H1 (cell line): Measurements from ENCODE around the gene NOTCH2. TPM values are rescaled to one million over a fixed set of nuclear protein-coding genes. Genes with fewer than 3 reads are reported as not detected.

Experiments
- CTCF ChIA-PET: fragments of 300-600 bp; sonication (Branson Sonifier 250); formaldehyde crosslinking; loops from one replicate; lab custom pipeline; 2021; ENCODE audit not compliant: partially characterized antibody; lab: Charles Lee
- POLR2A ChIA-PET: fragments of 300-600 bp; sonication (Branson Sonifier 250); formaldehyde crosslinking; loops from one replicate; lab custom pipeline; 2021; ENCODE audit warnings: inconsistent platforms; ENCODE audit not compliant: partially characterized antibody; lab: Charles Lee
- DNase-seq, 2 experiments: peaks; one replicate each; pipeline versions ENCODE4 v3.0.0 to v3.0.0-alpha.2; 2010 to 2022; ENCODE audit warnings: low spot score in 2 of 2, low read depth in 1 of 2, mixed read lengths in 1 of 2
- FAIRE-seq: peaks from 2 replicates; lab custom pipeline; 2011; peaks lifted over from hg19 to GRCh38; lab: Jason Lieb, UNC
- H2AFZ ChIP-seq: 2 replicates; pipeline ENCODE4 v1.8.1; 2012; ENCODE audit warnings: low read length, inconsistent platforms
- H2AK5ac ChIP-seq: 2 replicates; pipeline ENCODE4 v1.6.1; 2013; ENCODE audit warnings: low read depth, low read length
- H2BK120ac ChIP-seq: replicated peaks from 2 replicates; pipeline ENCODE3; 2013; ENCODE audit warnings: low read depth, low read length, inconsistent platforms
- H2BK12ac ChIP-seq: 2 replicates; pipeline ENCODE4 v1.6.1; 2013; ENCODE audit warnings: low read depth, low read length
- H2BK15ac ChIP-seq: 2 replicates; pipeline ENCODE4 v1.6.1; 2013; ENCODE audit warnings: low read length
- H2BK20ac ChIP-seq: 2 replicates; pipeline ENCODE4 v1.6.1; 2013; ENCODE audit warnings: low read length
- H2BK5ac ChIP-seq: 2 replicates; pipeline ENCODE4 v1.6.1; 2013; ENCODE audit warnings: low read depth, low read length
- H3K14ac ChIP-seq: 2 replicates; pipeline ENCODE4 v1.6.1; 2013; ENCODE audit warnings: inconsistent platforms; ENCODE audit not compliant: insufficient read length
- H3K18ac ChIP-seq: 2 replicates; pipeline ENCODE4 v1.6.1; 2013; ENCODE audit warnings: low read length; ENCODE audit errors: extremely low read depth
- H3K23ac ChIP-seq: 2 replicates; pipeline ENCODE4 v1.6.1; 2013; ENCODE audit warnings: inconsistent platforms; ENCODE audit not compliant: insufficient read length
- H3K23me2 ChIP-seq: 2 replicates; pipeline ENCODE4 v1.6.1; 2013; ENCODE audit warnings: low read depth, low read length
- H3K27ac ChIP-seq: 2 replicates; pipeline ENCODE4 v1.6.1; 2011; ENCODE audit warnings: low read depth, low read length, inconsistent platforms
- H3K27me3 ChIP-seq, 4 experiments: replicated peaks in 1 of 4; 1 replicate in 1 of 4; 2 replicates in 3 of 4; pipeline versions ENCODE4 v1.6.1 to v1.8.1; 2011 to 2013; ENCODE audit warnings: low read length in 3 of 4, mild to moderate bottlenecking in 3 of 4, inconsistent platforms in 2 of 4, mixed read lengths in 2 of 4, moderate library complexity in 1 of 4; ENCODE audit not compliant: control insufficient read depth in 3 of 4, insufficient read depth in 3 of 4; ENCODE audit errors: extremely low read depth in 1 of 4
- H3K36me3 ChIP-seq, 4 experiments: 2 replicates each; pipeline versions ENCODE4 v1.6.1 to v1.8.1; 2011 to 2013; ENCODE audit warnings: mild to moderate bottlenecking in 4 of 4, low read length in 3 of 4, moderate library complexity in 2 of 4, control low read depth in 1 of 4, inconsistent platforms in 1 of 4; ENCODE audit not compliant: insufficient read depth in 4 of 4, control insufficient read depth in 2 of 4
- H3K4ac ChIP-seq: replicated peaks from 2 replicates; pipeline ENCODE3; 2013; ENCODE audit warnings: low read length, low read depth, mixed read lengths, inconsistent platforms; ENCODE audit not compliant: insufficient read length
- H3K4me1 ChIP-seq, 4 experiments: replicated peaks in 1 of 4; 1 replicate in 1 of 4; 2 replicates in 3 of 4; pipeline versions ENCODE4 v1.6.1 to v1.8.1; 2011 to 2013; ENCODE audit warnings: low read length in 3 of 4, inconsistent platforms in 2 of 4, mixed read lengths in 1 of 4; ENCODE audit not compliant: insufficient read depth in 4 of 4, control insufficient read depth in 3 of 4
- H3K4me2 ChIP-seq, 2 experiments: 2 replicates each; pipeline versions ENCODE4 v1.6.1 to v1.8.1; 2011 to 2013; ENCODE audit warnings: low read depth in 2 of 2, low read length in 2 of 2, control low read depth in 1 of 2, inconsistent platforms in 1 of 2, mild to moderate bottlenecking in 1 of 2; ENCODE audit not compliant: insufficient read depth in 1 of 2
- H3K4me3 ChIP-seq, 4 experiments: fragments of 200-600, 300-600 bp in 1 of 4; sonication (generic), shearing (Covaris generic), sonication (Bioruptor Twin) in 1 of 4; 2 replicates each; pipeline versions ENCODE4 v1.5.1 to v1.8.1; 2011 to 2016; ENCODE audit warnings: low read length in 4 of 4, low read depth in 3 of 4, control low read depth in 2 of 4, inconsistent platforms in 2 of 4, mild to moderate bottlenecking in 2 of 4, mixed read lengths in 1 of 4, moderate library complexity in 1 of 4; ENCODE audit not compliant: insufficient read depth in 2 of 4; ENCODE audit errors: extremely low read depth in 1 of 4
- H3K56ac ChIP-seq: replicated peaks from 2 replicates; pipeline ENCODE3; 2013; ENCODE audit warnings: low read depth, mild to moderate bottlenecking, mixed read lengths, low read length, inconsistent platforms; ENCODE audit not compliant: insufficient read length
- H3K79me1 ChIP-seq: 2 replicates; pipeline ENCODE4 v1.6.1; 2013; ENCODE audit warnings: low read depth, low read length, control low read depth
- H3K79me2 ChIP-seq, 2 experiments: 2 replicates each; pipeline versions ENCODE4 v1.6.1 to v1.8.1; 2012 to 2013; ENCODE audit warnings: low read length in 2 of 2, mild to moderate bottlenecking in 2 of 2, inconsistent platforms in 1 of 2; ENCODE audit not compliant: insufficient read depth in 2 of 2, control insufficient read depth in 1 of 2
- H3K9ac ChIP-seq, 4 experiments: replicated peaks in 1 of 4; 1 replicate in 1 of 4; 2 replicates in 3 of 4; pipeline versions ENCODE4 v1.6.1 to v1.8.1; 2011 to 2013; ENCODE audit warnings: low read depth in 3 of 4, low read length in 3 of 4, control low read depth in 2 of 4, mild to moderate bottlenecking in 2 of 4, moderate library complexity in 2 of 4, inconsistent platforms in 1 of 4; ENCODE audit errors: extremely low read depth in 1 of 4
- H3K9me3 ChIP-seq, 2 experiments: 2 replicates each; pipeline versions ENCODE4 v1.6.1 to v1.8.1; 2012 to 2013; ENCODE audit warnings: mild to moderate bottlenecking in 2 of 2, moderate library complexity in 2 of 2, control low read depth in 1 of 2, inconsistent platforms in 1 of 2, low read depth in 1 of 2, low read length in 1 of 2, mixed read lengths in 1 of 2; ENCODE audit not compliant: insufficient read depth in 2 of 2
- H4K20me1 ChIP-seq, 2 experiments: replicated peaks in 1 of 2; 2 replicates each; pipeline versions ENCODE3 to v1.8.1; 2011 to 2013; ENCODE audit warnings: inconsistent platforms in 2 of 2, low read length in 2 of 2, mild to moderate bottlenecking in 1 of 2; ENCODE audit not compliant: insufficient read depth in 2 of 2, control insufficient read depth in 1 of 2
- H4K5ac ChIP-seq: 2 replicates; pipeline ENCODE4 v1.6.1; 2013; ENCODE audit warnings: low read length, low read depth, mixed read lengths, inconsistent platforms; ENCODE audit not compliant: insufficient read length
- H4K8ac ChIP-seq: 2 replicates; pipeline ENCODE4 v1.8.0; 2013; ENCODE audit warnings: mild to moderate bottlenecking, moderate library complexity, low read length, inconsistent platforms; ENCODE audit not compliant: insufficient read depth; ENCODE audit errors: extremely low read depth
- H4K91ac ChIP-seq: replicated peaks from 2 replicates; pipeline ENCODE3; 2013; ENCODE audit warnings: low read length, mixed read lengths, inconsistent platforms; ENCODE audit not compliant: insufficient read length
- ASH2L ChIP-seq: fragments of 200-600, 300-600 bp; sonication (generic); IDR thresholded peaks from one replicate; pipeline ENCODE4 v1.7.1; 2017; ENCODE audit warnings: low read length
- BRCA1 ChIP-seq: IDR thresholded peaks from 2 replicates; pipeline ENCODE4 v1.6.1; 2012; ENCODE audit warnings: low read depth, low read length, improper control_type of control experiment
- CTBP2 ChIP-seq: IDR thresholded peaks from 2 replicates; pipeline ENCODE4 v1.7.0; 2011; ENCODE audit warnings: borderline replicate concordance, mild to moderate bottlenecking, moderate library complexity, mixed read lengths, low read length; ENCODE audit not compliant: insufficient read depth, insufficient read length
- EZH2 ChIP-seq: fragments of 200-600 bp; sonication (generic); IDR thresholded peaks from 2 replicates; pipeline ENCODE4 v1.7.1; 2012; ENCODE audit warnings: low read depth, mild to moderate bottlenecking, moderate library complexity, low read length, inconsistent platforms; ENCODE audit not compliant: severe bottlenecking
- HDAC6 ChIP-seq: IDR thresholded peaks from one replicate; pipeline ENCODE4 v1.7.1; 2012; ENCODE audit warnings: low read depth, mild to moderate bottlenecking, inconsistent platforms, low read length, moderate library complexity
- KDM1A ChIP-seq: fragments of 200-600, 300-600 bp; sonication (generic); IDR thresholded peaks from 2 replicates; pipeline ENCODE4 v1.7.1; 2016; ENCODE audit warnings: mild to moderate bottlenecking, low read length, borderline replicate concordance
- KDM4A ChIP-seq: IDR thresholded peaks from one replicate; pipeline ENCODE4 v1.7.1; 2012; ENCODE audit warnings: low read depth, mild to moderate bottlenecking, moderate library complexity, low read length, inconsistent platforms; ENCODE audit not compliant: severe bottlenecking
- SP4 ChIP-seq: IDR thresholded peaks from 2 replicates; pipeline ENCODE4 v1.6.1; 2012; ENCODE audit warnings: low read length, inconsistent platforms
- WGBS, 2 experiments: shearing (Covaris generic) in 1 of 2; methylation state at CpG; one replicate each; pipeline versions ENCODE4 v1.1.6 to v1.1.7; 2013 to 2015; ENCODE audit warnings: low lambda C conversion rate in 2 of 2, mixed read lengths in 2 of 2, inconsistent platforms in 1 of 2, low coverage in 1 of 2, missing lambda C conversion rate in 1 of 2; ENCODE audit not compliant: insufficient replicate concordance in 2 of 2, insufficient coverage in 1 of 2, insufficient read length in 1 of 2; ENCODE audit errors: extremely low coverage in 1 of 2, missing lambda C conversion rate in 1 of 2; 5-methylcytosine and 5-hydroxymethylcytosine counted together
- polyA plus RNA-seq, 7 experiments: library from polyadenylated mRNA; depleted of rRNA in 3 of 7; stranded (reverse) in 5 of 7; unstranded in 2 of 7; fragments of >200 nt in 5 of 7; fragments of 200-250 nt in 2 of 7; gene quantifications; 1 replicate in 5 of 7; 2 replicates in 1 of 7; 4 replicates in 1 of 7; pipeline versions ENCODE4 v1.2.1 to v1.2.3, GENCODE V29; 2011 to 2013; ENCODE audit warnings: missing spikeins in 2 of 7, mixed read lengths in 2 of 7
- total RNA-seq: library from RNA; stranded (reverse); fragmentation: NEBNext Ultra II Directional; extraction: Animal tissue kit (Norgen Biotek cat#: 25700); gene quantifications from 2 replicates; pipeline ENCODE4 v1.2.1, GENCODE V29; 2021
- TF ChIP-seq, protein P1 (sequence below): IDR thresholded peaks from 2 replicates; pipeline ENCODE4 v1.6.1; 2012; ENCODE audit warnings: low read length, inconsistent platforms

Gene NOTCH2
- total and polyA plus RNA-seq, 2 of the 8 experiments (the other 6 are each of a cell fraction or from before 2014, with no cell fraction given), result 17.7 to 63.0 TPM

- Histone ChIP-seq H3K79me2 (no peaks in the 10 kb centered on the region), H3K4ac (no peak overlapping the region), H2BK15ac (no peak overlapping the region), H2BK20ac (no peak overlapping the region), H4K91ac (no peak overlapping the region), H3K23me2 (no peaks in the 10 kb centered on the region), H3K4me2 (no peak overlapping the region), H2AFZ (no peak overlapping the region), H3K23ac (no peak overlapping the region), H4K20me1 (peaks cover 3 to 4% of the 10 kb centered on the region in 2 experiments), H3K4me3 (no peak overlapping the region), H3K4me1 (no peaks in the 10 kb centered on the region), H3K56ac (no peak overlapping the region), H3K18ac (no peak overlapping the region), H4K5ac (no peak overlapping the region), H3K9me3 (no peaks in the 10 kb centered on the region), H3K9ac (no peak overlapping the region), H3K27me3 (no peaks in the 10 kb centered on the region), H2AK5ac (no peak overlapping the region), H3K36me3 (peaks cover 3 to 10% (median 6%) of the 10 kb centered on the region in 4 experiments; a peak in 4 of 8 replicates), H4K8ac (no peak overlapping the region)
- FAIRE-seq, result no peak
- POLR2A ChIA-PET, result no interaction called here
- no peak for DNase-seq
- WGBS, 2 experiments, result 92% methylated on average over 1 of the region's 1 CpG; no CpG with 5 or more reads in 1 of the 2 experiments
- no peak for TF ChIP-seq BRCA1
- TF ChIP-seq KDM4A, result no peak
- TF ChIP-seq KDM1A, result no peak
- no peak for TF ChIP-seq CTBP2
- TF ChIP-seq SP4, result no peak
- TF ChIP-seq HDAC6, result no peak
- TF ChIP-seq, protein P1, sequence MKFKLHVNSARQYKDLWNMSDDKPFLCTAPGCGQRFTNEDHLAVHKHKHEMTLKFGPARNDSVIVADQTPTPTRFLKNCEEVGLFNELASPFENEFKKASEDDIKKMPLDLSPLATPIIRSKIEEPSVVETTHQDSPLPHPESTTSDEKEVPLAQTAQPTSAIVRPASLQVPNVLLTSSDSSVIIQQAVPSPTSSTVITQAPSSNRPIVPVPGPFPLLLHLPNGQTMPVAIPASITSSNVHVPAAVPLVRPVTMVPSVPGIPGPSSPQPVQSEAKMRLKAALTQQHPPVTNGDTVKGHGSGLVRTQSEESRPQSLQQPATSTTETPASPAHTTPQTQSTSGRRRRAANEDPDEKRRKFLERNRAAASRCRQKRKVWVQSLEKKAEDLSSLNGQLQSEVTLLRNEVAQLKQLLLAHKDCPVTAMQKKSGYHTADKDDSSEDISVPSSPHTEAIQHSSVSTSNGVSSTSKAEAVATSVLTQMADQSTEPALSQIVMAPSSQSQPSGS, result no peak
- no peak for TF ChIP-seq EZH2
- TF ChIP-seq ASH2L, result no peak
- TF ChIP-seq, all 59 proteins: peak for 0
- Histone ChIP-seq H3K27ac (no peak overlapping the region), H3K79me1 (no peaks in the 10 kb centered on the region; the same call in 1 of the 2 replicates), H3K14ac (no peak overlapping the region), H2BK12ac (no peak overlapping the region), H2BK5ac (no peak overlapping the region), H2BK120ac (no peak overlapping the region)
- CTCF ChIA-PET, result interaction anchor here (0.6 to 3.3 kb wide), 19 partner anchors 9 to 306 kb away, joined by 3 to 22 read pairs (median 3); no protein-coding TSS in a partner anchor
These were observed 100.9 kb downstream of the NOTCH2 start for GRCh38 chr1:119968601-119969000.
